Activated CD8-positive, alpha-beta T cell treated with anti-CD3 and anti-CD28 coated beads for 36 hours (primary cell): ENCODE results near the gene HAPLN3. TPM values are rescaled to one million over a fixed set of nuclear protein-coding genes. Genes with fewer than 3 reads are reported as not detected.
A peak's percentile ranks its signal among the peaks of the same experiment; 100 is the strongest.

Source experiments
- ATAC-seq: fragments of 200-7000 bp; cut with Tn5 transposase; one replicate; pipeline ENCODE4 v1.10.0; 2021; ENCODE audit warnings: mild to moderate bottlenecking, moderate library complexity
- CTCF ChIA-PET: fragments of 350-600 bp; sonication (Branson Sonifier 250); formaldehyde crosslinking; loops from one replicate; lab custom pipeline; 2021; ENCODE audit warnings: antibody characterized with exemption; lab: Charles Lee
- POLR2A ChIA-PET: fragments of 350-600 bp; sonication (Branson Sonifier 250); formaldehyde crosslinking; loops from one replicate; lab custom pipeline; 2021; ENCODE audit warnings: antibody characterized with exemption; lab: Charles Lee
- DNase-seq: peaks from one replicate; pipeline ENCODE4 v3.0.0-alpha.2; 2020
- H3K27ac Mint-ChIP-seq: one replicate; pipeline ENCODE4 v1.8.0; 2021; ENCODE audit warnings: mild to moderate bottlenecking, mixed read lengths
- H3K27me3 Mint-ChIP-seq: one replicate; pipeline ENCODE4 v1.8.0; 2021; ENCODE audit warnings: mixed read lengths
- H3K36me3 Mint-ChIP-seq: one replicate; pipeline ENCODE4 v1.8.0; 2021; ENCODE audit warnings: low read depth, mixed read lengths
- H3K4me1 Mint-ChIP-seq: one replicate; pipeline ENCODE4 v1.8.0; 2021; ENCODE audit warnings: low read depth, mixed read lengths
- H3K4me3 Mint-ChIP-seq: one replicate; pipeline ENCODE4 v1.8.0; 2021; ENCODE audit warnings: mild to moderate bottlenecking, moderate library complexity, mixed read lengths
- H3K9me3 Mint-ChIP-seq: one replicate; pipeline ENCODE4 v1.8.0; 2021; ENCODE audit warnings: mixed read lengths
- intact Hi-C: fragments of 100-400 bp; cut with micrococcal nuclease; formaldehyde crosslinking; loops from one replicate; pipeline ENCODE4 v1.10.0; 2022
- total RNA-seq, 2 experiments: library from RNA; stranded (reverse); gene quantifications; one replicate each; pipeline ENCODE4 v1.2.3, GENCODE V29; 2021
- TF ChIP-seq, protein P1 (sequence below): fragments of 200-600 bp; IDR thresholded peaks from one replicate; pipeline ENCODE4 v1.8.0; 2022; ENCODE audit warnings: antibody characterized with exemption, mild to moderate bottlenecking

The HAPLN3 gene
- total RNA-seq, 2 experiments from 2014 or later, result 63.2 to 69.5 TPM

- ATAC-seq, result no peak
- POLR2A ChIA-PET, result interaction anchor here (0.7 to 1.3 kb wide), 2 partner anchors 38 to 123 kb away, joined by 3 read pairs; no protein-coding TSS in a partner anchor
- H3K4me3 Mint-ChIP-seq, result no peak overlapping the region
- H3K36me3 Mint-ChIP-seq, result no peaks in the 10 kb centered on the region
- peaks cover 3% of the 10 kb centered on the region for H3K4me1 Mint-ChIP-seq
- intact Hi-C loops, result no loop called here
- DNase-seq, result no peak
- no peaks in the 10 kb centered on the region for H3K9me3 Mint-ChIP-seq
- no peak overlapping the region for H3K27ac Mint-ChIP-seq
- TF ChIP-seq, protein P1, sequence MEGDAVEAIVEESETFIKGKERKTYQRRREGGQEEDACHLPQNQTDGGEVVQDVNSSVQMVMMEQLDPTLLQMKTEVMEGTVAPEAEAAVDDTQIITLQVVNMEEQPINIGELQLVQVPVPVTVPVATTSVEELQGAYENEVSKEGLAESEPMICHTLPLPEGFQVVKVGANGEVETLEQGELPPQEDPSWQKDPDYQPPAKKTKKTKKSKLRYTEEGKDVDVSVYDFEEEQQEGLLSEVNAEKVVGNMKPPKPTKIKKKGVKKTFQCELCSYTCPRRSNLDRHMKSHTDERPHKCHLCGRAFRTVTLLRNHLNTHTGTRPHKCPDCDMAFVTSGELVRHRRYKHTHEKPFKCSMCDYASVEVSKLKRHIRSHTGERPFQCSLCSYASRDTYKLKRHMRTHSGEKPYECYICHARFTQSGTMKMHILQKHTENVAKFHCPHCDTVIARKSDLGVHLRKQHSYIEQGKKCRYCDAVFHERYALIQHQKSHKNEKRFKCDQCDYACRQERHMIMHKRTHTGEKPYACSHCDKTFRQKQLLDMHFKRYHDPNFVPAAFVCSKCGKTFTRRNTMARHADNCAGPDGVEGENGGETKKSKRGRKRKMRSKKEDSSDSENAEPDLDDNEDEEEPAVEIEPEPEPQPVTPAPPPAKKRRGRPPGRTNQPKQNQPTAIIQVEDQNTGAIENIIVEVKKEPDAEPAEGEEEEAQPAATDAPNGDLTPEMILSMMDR, result no peak
- peaks cover 2% of the 10 kb centered on the region for H3K27me3 Mint-ChIP-seq
- CTCF ChIA-PET, result interaction anchor here (0.9 kb wide), 1 partner anchor 211 kb away, joined by 3 read pairs; no protein-coding TSS in a partner anchor
Measured at GRCh38 chr15:88835646-88836045, 59.7 kb downstream of the HAPLN3 start.

- no peak overlapping the region for H3K27ac Mint-ChIP-seq
- intact Hi-C loops, result no loop called here
- H3K4me3 Mint-ChIP-seq, result no peak overlapping the region
- DNase-seq (no peak), ATAC-seq (no peak)
- TF ChIP-seq, protein P1, result no peak
- peaks cover 2% of the 10 kb centered on the region for H3K27me3 Mint-ChIP-seq
- no peaks in the 10 kb centered on the region for H3K9me3 Mint-ChIP-seq
- ChIA-PET POLR2A (interaction anchor here (0.7 to 1.3 kb wide), 2 partner anchors 37 to 124 kb away, joined by 3 read pairs; no protein-coding TSS in a partner anchor), CTCF (interaction anchor here (0.9 kb wide), 1 partner anchor 210 kb away, joined by 3 read pairs; no protein-coding TSS in a partner anchor)
- peaks cover 3% of the 10 kb centered on the region for H3K4me1 Mint-ChIP-seq
- no peaks in the 10 kb centered on the region for H3K36me3 Mint-ChIP-seq
Measured at GRCh38 chr15:88835119-88835518, 60.2 kb downstream of the HAPLN3 start.

GRCh38 chr15:88834211-88834812 is 61.0 kb downstream of the HAPLN3 start:
- DNase-seq (peak; percentile 18), ATAC-seq (peak; percentile 65)
- Mint-ChIP-seq H3K4me1 (peaks cover 3% of the 10 kb centered on the region), H3K27me3 (peaks cover 2% of the 10 kb centered on the region), H3K36me3 (no peaks in the 10 kb centered on the region), H3K27ac (no peak overlapping the region), H3K4me3 (no peak overlapping the region), H3K9me3 (no peaks in the 10 kb centered on the region)
- CTCF ChIA-PET, result no interaction called here
- POLR2A ChIA-PET, result interaction anchor here (1.3 kb wide), 1 partner anchor 37 kb away, joined by 3 read pairs; no protein-coding TSS in a partner anchor
- TF ChIP-seq, protein P1, result peak; percentile 40
- intact Hi-C loops, result no loop called here

DNA sequence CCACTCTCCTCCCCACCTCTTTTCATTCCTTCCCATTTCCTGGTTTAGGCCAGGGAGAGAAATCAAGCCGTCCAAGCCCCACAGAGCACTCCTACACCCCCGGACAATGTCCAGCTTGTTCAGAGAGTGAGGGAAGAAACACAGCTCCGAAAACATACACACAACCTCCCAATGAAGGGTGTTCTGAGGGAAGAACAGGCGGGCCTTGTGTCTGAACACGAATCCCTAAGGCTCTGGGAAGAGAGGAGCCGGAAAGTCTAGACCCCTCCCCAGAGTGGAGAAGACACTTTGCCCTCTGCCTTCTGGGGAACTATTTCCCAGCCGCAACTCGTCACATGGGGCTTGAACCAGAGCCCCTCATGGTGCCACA is 61.6 kb downstream of the HAPLN3 start:
- Mint-ChIP-seq H3K27me3 (peaks cover 2% of the 10 kb centered on the region), H3K4me3 (no peak overlapping the region), H3K9me3 (no peaks in the 10 kb centered on the region), H3K4me1 (peaks cover 3% of the 10 kb centered on the region), H3K36me3 (no peaks in the 10 kb centered on the region), H3K27ac (no peak overlapping the region)
- ChIA-PET CTCF (no interaction called here), POLR2A (no interaction called here)
- no peak for ATAC-seq
- TF ChIP-seq, protein P1, result no peak
- no peak for DNase-seq
- intact Hi-C loops, result no loop called here
